CD8-positive, alpha-beta memory T cell (primary cell): ENCODE results near the gene TBC1D9. TPM values are rescaled to one million over a fixed set of nuclear protein-coding genes. Genes with fewer than 3 reads are reported as not detected.

Experiments used
- CTCF ChIA-PET: fragments of 350-600 bp; sonication (Branson Sonifier 250); formaldehyde crosslinking; loops from one replicate; lab custom pipeline; 2021; ENCODE audit warnings: antibody characterized with exemption; lab: Charles Lee
- POLR2A ChIA-PET: fragments of 350-600 bp; sonication (Branson Sonifier 250); formaldehyde crosslinking; loops from one replicate; lab custom pipeline; 2021; ENCODE audit warnings: antibody characterized with exemption; lab: Charles Lee
- DNase-seq, 5 donors: peaks; one replicate each; pipeline versions ENCODE4 v3.0.0 to v3.0.0-alpha.2; 2020 to 2022; ENCODE audit warnings: mixed read lengths in 1 of 5
- H3K27ac ChIP-seq: one replicate; pipeline ENCODE4 v1.7.0; 2013; ENCODE audit warnings: low read depth, mild to moderate bottlenecking, low read length, moderate library complexity
- H3K27me3 ChIP-seq: 2 replicates; pipeline ENCODE4 v1.7.0; 2013; ENCODE audit warnings: low read length, mild to moderate bottlenecking; ENCODE audit not compliant: insufficient read depth, poor library complexity, severe bottlenecking
- H3K36me3 ChIP-seq: 2 replicates; pipeline ENCODE4 v1.7.0; 2013; ENCODE audit warnings: mild to moderate bottlenecking, low read length, moderate library complexity; ENCODE audit not compliant: insufficient read depth
- H3K4me1 ChIP-seq: 2 replicates; pipeline ENCODE4 v1.7.0; 2013; ENCODE audit warnings: mild to moderate bottlenecking, low read length, moderate library complexity; ENCODE audit not compliant: insufficient read depth
- H3K4me3 ChIP-seq: 2 replicates; pipeline ENCODE4 v1.7.0; 2013; ENCODE audit warnings: mild to moderate bottlenecking, low read length
- H3K9me3 ChIP-seq: 2 replicates; pipeline ENCODE4 v1.7.0; 2013; ENCODE audit warnings: mild to moderate bottlenecking, low read length
- H3K27ac Mint-ChIP-seq, 8 donors: one replicate each; pipeline ENCODE4 v1.8.0; 2020 to 2021; ENCODE audit warnings: mixed read lengths in 8 of 8, mild to moderate bottlenecking in 6 of 8, inconsistent platforms in 3 of 8, moderate library complexity in 3 of 8
- H3K27me3 Mint-ChIP-seq, 2 donors: one replicate each; pipeline ENCODE4 v1.8.0; 2020 to 2021; ENCODE audit warnings: mixed read lengths in 2 of 2, mild to moderate bottlenecking in 1 of 2, moderate library complexity in 1 of 2
- H3K36me3 Mint-ChIP-seq, 3 donors: one replicate each; pipeline ENCODE4 v1.8.0; 2020 to 2021; ENCODE audit warnings: mixed read lengths in 3 of 3, inconsistent platforms in 1 of 3, mild to moderate bottlenecking in 1 of 3
- H3K4me1 Mint-ChIP-seq, 3 donors: one replicate each; pipeline ENCODE4 v1.8.0; 2020 to 2021; ENCODE audit warnings: mixed read lengths in 3 of 3, inconsistent platforms in 1 of 3, mild to moderate bottlenecking in 1 of 3
- H3K4me3 Mint-ChIP-seq, 7 donors: one replicate each; pipeline ENCODE4 v1.8.0; 2020 to 2021; ENCODE audit warnings: mixed read lengths in 7 of 7, mild to moderate bottlenecking in 6 of 7, moderate library complexity in 4 of 7, inconsistent platforms in 2 of 7
- H3K9me3 Mint-ChIP-seq, 5 donors: one replicate each; pipeline ENCODE4 v1.8.0; 2020 to 2022; ENCODE audit warnings: mixed read lengths in 5 of 5, mild to moderate bottlenecking in 3 of 5, moderate library complexity in 2 of 5, inconsistent platforms in 1 of 5
- polyA plus RNA-seq: library from polyadenylated mRNA; unstranded; fragments of 300-500 nt; fragmentation: Illumina TruSeq; gene quantifications from one replicate; pipeline ENCODE4 v1.2.3, GENCODE V29; 2021
- total RNA-seq, 2 experiments: library from RNA; stranded (reverse); gene quantifications; one replicate each; pipeline ENCODE4 v1.2.3, GENCODE V29; 2021

TBC1D9 gene
- total and polyA plus RNA-seq, 3 experiments from 2014 or later, result 0.13 to 0.46 TPM; not detected in 1

DNA sequence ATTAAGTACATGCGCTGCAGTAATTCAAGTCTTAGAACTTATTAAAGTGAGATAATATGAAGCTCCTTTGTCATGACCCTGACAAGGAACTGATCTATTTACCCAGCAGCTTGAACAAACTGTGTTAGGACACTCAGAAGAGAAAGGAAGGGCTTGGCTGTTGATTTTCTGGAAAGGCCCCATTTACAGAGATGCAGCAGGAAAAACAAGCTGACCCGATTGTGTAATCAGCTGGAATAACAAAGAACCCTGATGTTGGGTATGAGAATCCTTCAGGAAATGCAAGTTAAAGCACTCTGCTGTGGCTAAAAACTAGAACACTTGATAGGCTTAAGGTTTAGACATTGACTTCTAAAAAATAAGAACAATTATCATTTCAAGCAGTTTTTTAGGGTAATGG is 64.8 kb downstream of the TBC1D9 start:
- H3K36me3 ChIP-seq, result no peaks in the 10 kb centered on the region
- H3K27ac ChIP-seq, result no peak overlapping the region
- Mint-ChIP-seq H3K27ac (no peak overlapping the region), H3K36me3 (no peaks in the 10 kb centered on the region), H3K9me3 (peaks cover 0 to under 1% (median 0%) of the 10 kb centered on the region in 5 donors), H3K4me1 (no peaks in the 10 kb centered on the region), H3K27me3 (peaks cover 2 to 15% of the 10 kb centered on the region in 2 donors), H3K4me3 (no peak overlapping the region)
- no peaks in the 10 kb centered on the region for H3K9me3 ChIP-seq
- POLR2A ChIA-PET, result no interaction called here
- H3K27me3 ChIP-seq, result no peaks in the 10 kb centered on the region
- H3K4me3 ChIP-seq, result no peak overlapping the region
- H3K4me1 ChIP-seq, result no peaks in the 10 kb centered on the region
- CTCF ChIA-PET, result no interaction called here
- DNase-seq, result no peak

DNA sequence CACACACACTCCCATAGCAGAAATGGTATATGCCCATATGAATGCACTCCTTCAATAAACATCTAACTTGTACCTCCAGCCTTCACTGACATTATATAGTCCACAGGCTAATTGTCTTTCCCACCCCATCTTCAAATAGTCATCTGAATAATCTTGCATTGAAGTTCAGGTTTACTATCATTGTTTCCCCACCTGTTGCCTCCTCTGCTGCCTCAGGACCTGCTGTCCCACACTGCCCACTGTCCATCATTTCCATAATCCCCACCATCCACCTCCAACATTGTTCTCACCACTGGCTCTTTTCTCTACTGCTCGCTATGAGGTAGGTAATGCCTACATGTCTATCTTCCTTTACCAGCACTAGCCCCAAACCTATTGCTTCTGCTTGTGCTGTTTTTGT is 66.1 kb downstream of the TBC1D9 start:
- H3K27ac ChIP-seq, result no peak overlapping the region
- no peaks in the 10 kb centered on the region for H3K36me3 ChIP-seq
- POLR2A ChIA-PET, result no interaction called here
- no peaks in the 10 kb centered on the region for H3K4me1 Mint-ChIP-seq
- H3K4me3 Mint-ChIP-seq, result no peak overlapping the region
- CTCF ChIA-PET, result no interaction called here
- no peaks in the 10 kb centered on the region for H3K36me3 Mint-ChIP-seq
- no peak overlapping the region for H3K4me3 ChIP-seq
- DNase-seq, result no peak
- H3K27me3 ChIP-seq, result no peaks in the 10 kb centered on the region
- H3K9me3 ChIP-seq, result no peaks in the 10 kb centered on the region
- no peaks in the 10 kb centered on the region for H3K4me1 ChIP-seq
- peaks cover 5 to 18% of the 10 kb centered on the region in 2 donors for H3K27me3 Mint-ChIP-seq
- H3K9me3 Mint-ChIP-seq, result no peaks in the 10 kb centered on the region
- H3K27ac Mint-ChIP-seq, result peak overlapping the region in 1 of 8 donors; percentile 38

DNA sequence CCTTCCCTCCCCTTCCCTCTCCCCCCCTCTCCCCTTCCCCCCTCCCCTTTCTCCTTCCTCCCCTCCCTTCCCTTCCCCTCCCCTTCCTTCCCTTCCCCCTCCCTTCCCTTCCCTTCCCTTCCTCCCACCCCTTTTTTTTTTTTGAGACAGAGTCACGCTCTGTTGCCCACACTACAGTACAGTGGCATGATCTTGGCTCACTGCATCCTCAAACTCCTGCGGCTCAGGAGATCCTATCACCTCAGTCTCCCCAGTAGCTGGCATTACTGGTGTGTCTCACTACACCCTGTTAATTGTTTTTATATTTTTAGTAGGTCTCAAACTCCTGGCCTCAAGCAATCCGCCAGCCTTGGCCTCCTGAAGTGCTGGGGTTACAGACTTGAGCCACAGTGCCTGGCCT is 66.6 kb downstream of the TBC1D9 start:
- Mint-ChIP-seq H3K4me3 (no peak overlapping the region), H3K27me3 (peaks cover 5 to 19% of the 10 kb centered on the region in 2 donors), H3K27ac (no peak overlapping the region), H3K4me1 (no peaks in the 10 kb centered on the region), H3K9me3 (no peaks in the 10 kb centered on the region), H3K36me3 (no peaks in the 10 kb centered on the region)
- DNase-seq, result no peak
- Histone ChIP-seq H3K27ac (no peak overlapping the region), H3K4me3 (no peak overlapping the region), H3K27me3 (no peaks in the 10 kb centered on the region), H3K4me1 (no peaks in the 10 kb centered on the region), H3K9me3 (no peaks in the 10 kb centered on the region), H3K36me3 (no peaks in the 10 kb centered on the region)
- CTCF ChIA-PET, result no interaction called here
- POLR2A ChIA-PET, result no interaction called here

DNA sequence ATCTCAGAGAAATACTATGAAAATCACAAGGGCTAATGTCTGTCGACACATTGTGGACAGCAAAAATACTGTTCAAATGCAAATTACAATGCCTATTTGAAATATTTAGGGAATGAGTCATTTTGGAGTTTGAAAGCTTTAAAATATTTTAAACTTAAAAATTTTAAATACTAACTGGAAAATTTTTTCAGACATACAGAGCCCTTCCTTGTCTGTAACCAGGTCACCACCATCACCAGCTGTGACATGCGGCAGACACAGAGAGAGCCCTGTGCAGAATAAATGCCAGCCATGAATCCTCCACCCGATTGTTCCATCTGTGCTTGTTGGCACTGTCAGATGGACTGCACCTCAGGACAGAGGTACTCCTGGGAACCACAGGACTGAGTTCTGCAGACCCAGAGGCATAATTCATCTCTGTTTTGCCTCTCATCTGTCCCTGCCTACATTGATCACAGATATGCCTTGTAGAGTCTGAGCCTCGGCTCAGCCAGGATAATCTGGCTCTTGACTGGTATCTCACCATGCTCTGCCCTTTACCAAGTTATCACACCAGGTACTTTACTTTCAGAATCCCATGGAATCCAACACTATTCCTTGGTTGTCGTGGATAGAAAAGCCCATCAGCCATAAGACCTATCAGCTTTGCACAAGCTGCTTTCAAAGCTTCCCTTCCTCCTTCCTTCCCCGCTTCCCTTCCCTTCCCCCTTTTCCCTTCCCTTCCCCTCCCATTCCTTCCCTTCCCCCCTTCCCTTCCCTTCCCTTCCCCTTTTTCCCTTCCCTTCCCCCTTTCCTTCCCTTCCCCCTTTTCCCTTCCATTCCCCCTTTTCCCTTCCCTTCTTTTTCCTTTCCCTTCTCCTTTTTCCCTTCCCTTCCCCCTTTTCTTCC is 67.2 kb downstream of the TBC1D9 start:
- ChIA-PET CTCF (no interaction called here), POLR2A (no interaction called here)
- no peaks in the 10 kb centered on the region for H3K27me3 ChIP-seq
- Mint-ChIP-seq H3K4me1 (no peaks in the 10 kb centered on the region), H3K9me3 (no peaks in the 10 kb centered on the region), H3K36me3 (no peaks in the 10 kb centered on the region), H3K27me3 (peaks cover 5 to 19% of the 10 kb centered on the region in 2 donors), H3K27ac (no peak overlapping the region), H3K4me3 (no peak overlapping the region)
- H3K4me3 ChIP-seq, result no peak overlapping the region
- no peak for DNase-seq
- H3K36me3 ChIP-seq, result no peaks in the 10 kb centered on the region
- H3K27ac ChIP-seq, result no peak overlapping the region
- no peaks in the 10 kb centered on the region for H3K4me1 ChIP-seq
- no peaks in the 10 kb centered on the region for H3K9me3 ChIP-seq

DNA sequence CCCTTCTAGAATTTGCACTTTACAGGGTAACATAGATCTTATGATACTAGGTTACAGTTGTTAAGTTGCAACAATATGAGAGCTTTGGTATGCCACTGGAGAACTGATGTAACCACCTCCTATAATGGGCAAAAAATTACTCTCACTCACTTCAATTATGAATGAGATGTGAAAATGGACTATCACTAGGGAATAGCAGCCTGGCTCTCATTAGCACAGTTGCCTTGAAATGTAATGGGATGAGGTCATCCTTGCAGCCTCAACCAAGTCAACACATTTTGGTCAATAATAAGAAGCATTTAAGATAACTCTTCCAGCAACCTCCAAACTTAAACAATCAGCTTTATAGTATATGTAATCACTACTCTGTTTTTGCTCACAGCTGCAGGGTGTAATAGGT is 69.4 kb downstream of the TBC1D9 start:
- no peaks in the 10 kb centered on the region for H3K36me3 ChIP-seq
- H3K27ac ChIP-seq, result no peak overlapping the region
- no peaks in the 10 kb centered on the region for H3K4me1 ChIP-seq
- no peaks in the 10 kb centered on the region for H3K36me3 Mint-ChIP-seq
- H3K27me3 Mint-ChIP-seq, result peaks cover 5 to 11% of the 10 kb centered on the region in 2 donors
- DNase-seq, result no peak
- ChIA-PET CTCF (no interaction called here), POLR2A (no interaction called here)
- no peaks in the 10 kb centered on the region for H3K27me3 ChIP-seq
- no peaks in the 10 kb centered on the region for H3K9me3 Mint-ChIP-seq
- no peaks in the 10 kb centered on the region for H3K9me3 ChIP-seq
- no peaks in the 10 kb centered on the region for H3K4me1 Mint-ChIP-seq
- no peak overlapping the region for H3K27ac Mint-ChIP-seq
- H3K4me3 Mint-ChIP-seq, result no peak overlapping the region
- H3K4me3 ChIP-seq, result no peak overlapping the region

DNA sequence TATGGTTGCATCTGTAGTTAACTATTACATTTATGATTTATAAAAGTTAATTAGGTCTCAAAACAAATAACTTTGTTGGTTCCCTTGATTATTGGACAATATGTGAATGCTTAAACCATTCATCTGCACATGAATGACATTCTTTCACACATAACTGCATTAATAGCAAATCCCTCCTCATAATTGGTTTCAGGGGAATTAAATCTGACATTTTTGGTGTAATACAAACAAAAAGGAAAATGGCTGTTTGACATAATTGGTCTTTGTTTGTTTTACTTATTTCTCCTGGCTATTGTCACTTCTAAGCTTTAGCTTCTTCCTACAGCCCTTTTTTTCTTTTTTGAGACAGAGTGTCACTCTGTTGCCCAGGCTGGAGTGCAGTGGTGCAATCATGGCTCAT is 71.9 kb downstream of the TBC1D9 start:
- no peaks in the 10 kb centered on the region for H3K36me3 Mint-ChIP-seq
- no peaks in the 10 kb centered on the region for H3K36me3 ChIP-seq
- no peaks in the 10 kb centered on the region for H3K4me1 Mint-ChIP-seq
- no peak overlapping the region for H3K27ac ChIP-seq
- H3K27ac Mint-ChIP-seq, result no peak overlapping the region
- ChIA-PET POLR2A (no interaction called here), CTCF (no interaction called here)
- no peaks in the 10 kb centered on the region for H3K9me3 ChIP-seq
- no peaks in the 10 kb centered on the region for H3K4me1 ChIP-seq
- H3K9me3 Mint-ChIP-seq, result no peaks in the 10 kb centered on the region
- no peaks in the 10 kb centered on the region for H3K27me3 ChIP-seq
- no peak overlapping the region for H3K4me3 ChIP-seq
- no peak for DNase-seq
- H3K27me3 Mint-ChIP-seq, result peaks cover 11 to 20% of the 10 kb centered on the region in 2 donors
- no peak overlapping the region for H3K4me3 Mint-ChIP-seq

DNA sequence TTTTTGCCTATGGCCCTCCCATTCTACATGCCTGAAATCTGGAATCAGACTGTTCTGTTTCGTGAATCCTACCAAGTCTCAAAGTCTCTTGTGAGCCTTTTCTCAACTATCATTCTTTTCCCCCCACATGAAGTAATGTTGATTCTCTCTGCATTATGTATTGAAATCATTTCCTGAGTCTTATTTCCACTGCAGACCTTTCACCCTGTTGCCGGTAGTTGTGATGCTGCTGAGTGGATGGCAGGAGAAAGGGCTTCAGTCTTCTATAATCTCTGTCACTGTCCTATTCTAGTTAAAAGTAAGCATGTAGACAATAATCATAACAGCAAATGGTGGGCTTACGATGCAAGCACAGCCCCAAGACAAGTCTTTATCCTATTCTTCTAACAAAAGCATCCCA is 75.0 kb downstream of the TBC1D9 start:
- Histone ChIP-seq H3K9me3 (no peaks in the 10 kb centered on the region), H3K27me3 (no peaks in the 10 kb centered on the region), H3K27ac (no peak overlapping the region), H3K4me1 (no peaks in the 10 kb centered on the region), H3K4me3 (no peak overlapping the region), H3K36me3 (no peaks in the 10 kb centered on the region)
- Mint-ChIP-seq H3K4me1 (peaks cover 0 to under 1% (median 0%) of the 10 kb centered on the region in 3 donors), H3K36me3 (no peaks in the 10 kb centered on the region), H3K9me3 (no peaks in the 10 kb centered on the region), H3K4me3 (no peak overlapping the region), H3K27me3 (peaks cover 13 to 27% of the 10 kb centered on the region in 2 donors), H3K27ac (no peak overlapping the region)
- ChIA-PET CTCF (no interaction called here), POLR2A (no interaction called here)
- no peak for DNase-seq

DNA sequence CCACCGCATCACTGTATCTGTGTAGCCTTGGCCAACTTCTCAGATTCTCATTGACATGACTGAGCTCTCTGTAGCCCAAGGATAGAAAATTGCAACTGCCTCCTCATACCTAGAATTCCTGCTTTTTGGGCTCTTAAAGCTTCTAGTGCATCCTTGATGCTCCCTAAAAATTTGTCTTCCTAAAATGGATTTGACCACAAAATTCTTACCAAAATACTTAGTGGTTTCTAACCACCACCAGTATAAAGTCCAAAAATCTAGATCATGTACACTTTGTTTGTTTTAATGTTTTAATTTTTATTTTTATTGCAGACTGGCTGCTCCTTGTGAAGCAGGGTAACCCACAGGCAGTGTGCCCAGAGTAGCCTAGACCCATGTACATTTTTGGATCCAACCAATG is 75.5 kb downstream of the TBC1D9 start:
- no peak overlapping the region for H3K27ac Mint-ChIP-seq
- POLR2A ChIA-PET, result no interaction called here
- Histone ChIP-seq H3K27me3 (no peaks in the 10 kb centered on the region), H3K9me3 (no peaks in the 10 kb centered on the region), H3K36me3 (no peaks in the 10 kb centered on the region), H3K4me1 (no peaks in the 10 kb centered on the region), H3K27ac (no peak overlapping the region), H3K4me3 (no peak overlapping the region)
- peaks cover 12 to 27% of the 10 kb centered on the region in 2 donors for H3K27me3 Mint-ChIP-seq
- DNase-seq, result no peak
- H3K4me1 Mint-ChIP-seq, result peaks cover 2 to 6% (median 3%) of the 10 kb centered on the region in 3 donors
- CTCF ChIA-PET, result no interaction called here
- H3K4me3 Mint-ChIP-seq, result no peak overlapping the region
- no peaks in the 10 kb centered on the region for H3K9me3 Mint-ChIP-seq
- H3K36me3 Mint-ChIP-seq, result no peaks in the 10 kb centered on the region
